Ovary (tissue), 3 donors: ENCODE results near the gene KLK10.

Experiments used
- CTCF ChIP-seq, 3 donors: fragments of 450-650 bp in 2 of 3; fragments of 200-600 bp in 1 of 3; IDR thresholded peaks; one replicate each; pipeline versions ENCODE4 v1.5.1 to v1.8.0; 2016 to 2022; ENCODE audit warnings: antibody characterized with exemption in 3 of 3, mild to moderate bottlenecking in 1 of 3
- EP300 ChIP-seq: sonication (generic); formaldehyde crosslinking; IDR thresholded peaks from one replicate; pipeline ENCODE4 v1.6.1; 2017; ENCODE audit warnings: antibody characterized with exemption
- POLR2A ChIP-seq: fragments of 450-650 bp; IDR thresholded peaks from one replicate; pipeline ENCODE4 v1.6.1; 2017; ENCODE audit warnings: antibody characterized with exemption, mild to moderate bottlenecking, moderate library complexity
- donor health status: DM: no; HTN: no; CAD: no.

GRCh38 chr19:51055866-51056265 is 36.4 kb upstream of the KLK10 start:
- TF ChIP-seq EP300 (no peak), CTCF (IDR thresholded peaks at IDR 0.05) (no peak), POLR2A (no peak)
